ENCODE results near the gene TRHDE.
"Not testable (repeated sequence)": the region's sequence is repeated elsewhere in the genome, so short reads cannot be mapped to it uniquely, and the experiment has no call there.

TRHDE gene

DNA sequence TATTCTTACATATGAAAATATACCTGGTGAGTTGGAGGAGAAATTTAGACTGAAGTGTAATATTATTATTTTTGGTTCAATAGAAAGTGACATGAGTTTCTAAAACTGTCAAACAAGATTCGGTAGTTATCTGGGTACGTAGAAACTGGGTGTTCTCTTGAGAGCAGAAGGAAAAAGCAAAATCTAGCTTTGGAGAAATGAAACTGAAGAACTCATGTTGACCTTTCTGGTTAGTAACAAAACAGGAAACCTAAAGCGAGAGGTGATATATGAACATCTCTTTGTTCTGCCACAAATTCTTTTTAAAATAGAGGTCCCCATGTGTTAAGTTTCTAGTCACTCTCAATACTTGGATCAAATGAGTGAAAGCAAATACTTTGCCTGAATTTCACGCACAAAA is 401.7 kb downstream of the TRHDE start:
- no peak for TF ChIP-seq ZNF274 (IDR thresholded peaks at IDR 0.05; ENCODE audit: low read depth, low read length)
- H3K4me3 ChIP-seq (ENCODE audit: low read length) = no peak overlapping the region

DNA sequence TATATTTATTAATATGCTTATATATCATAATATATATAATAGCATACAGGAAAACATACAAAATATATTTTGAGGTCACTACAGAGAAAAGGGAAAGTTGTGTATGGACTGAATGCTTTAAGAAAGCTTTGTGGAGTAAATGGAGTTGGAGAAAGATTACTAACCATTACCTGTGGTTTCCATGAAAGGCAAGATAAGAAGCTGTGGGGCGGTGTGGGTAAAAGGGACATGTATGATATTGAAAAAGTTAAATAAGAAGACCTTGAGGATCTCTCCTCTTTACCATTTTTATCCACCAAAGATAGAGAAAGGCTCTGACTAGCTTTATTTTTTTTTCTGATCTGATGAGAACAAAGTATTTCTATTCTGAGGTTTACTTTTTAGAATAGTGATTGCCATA is 404.4 kb downstream of the TRHDE start:
- no peak overlapping the region for H3K4me3 ChIP-seq (ENCODE audit: low read length)
- TF ChIP-seq ZNF274 (IDR thresholded peaks at IDR 0.05; ENCODE audit: low read depth, low read length) = no peak

DNA sequence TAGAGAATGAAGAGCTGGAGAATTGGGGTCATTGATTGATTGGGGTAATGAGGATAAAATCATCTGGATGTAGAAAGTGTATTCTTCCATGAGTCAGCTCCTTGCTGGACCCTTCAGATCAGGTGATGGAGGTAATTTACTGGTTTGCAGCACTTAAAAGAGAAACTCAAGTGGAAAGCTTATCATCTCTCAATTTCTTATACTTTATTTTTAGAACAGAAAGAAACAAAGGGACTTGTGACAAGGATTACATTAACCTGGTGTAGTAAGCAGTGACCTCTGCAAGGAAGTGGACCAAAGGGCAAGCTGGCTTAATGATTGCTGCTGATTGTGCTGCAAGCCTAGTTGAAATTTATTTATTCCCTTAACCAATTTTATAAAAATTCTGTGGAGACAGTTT is 405.0 kb downstream of the TRHDE start:
- no peak overlapping the region for H3K4me3 ChIP-seq (ENCODE audit: low read length)
- no peak for TF ChIP-seq ZNF274 (IDR thresholded peaks at IDR 0.05; ENCODE audit: low read depth, low read length)

DNA sequence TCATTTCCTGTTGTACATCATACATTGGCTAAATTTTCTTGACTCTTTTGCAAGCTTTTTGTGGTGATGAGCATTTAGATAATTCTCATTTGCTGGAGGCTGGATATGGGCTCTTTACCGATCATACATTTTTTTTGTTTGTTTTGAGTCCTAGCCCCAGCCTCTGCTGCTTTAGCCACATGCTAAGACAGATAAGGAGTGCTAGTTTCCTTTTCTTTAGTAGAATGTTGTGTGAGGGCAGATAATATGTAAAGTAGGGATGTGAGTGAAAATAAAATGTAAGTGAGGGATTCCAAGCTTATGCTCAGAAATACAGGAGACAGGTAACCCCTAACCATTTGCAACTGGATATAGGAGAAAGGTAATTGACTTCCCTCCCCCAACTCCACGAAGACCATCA is 405.7 kb downstream of the TRHDE start:
- TF ChIP-seq ZNF274 (IDR thresholded peaks at IDR 0.05; ENCODE audit: low read depth, low read length) = no peak
- H3K4me3 ChIP-seq (ENCODE audit: low read length) = no peak overlapping the region

DNA sequence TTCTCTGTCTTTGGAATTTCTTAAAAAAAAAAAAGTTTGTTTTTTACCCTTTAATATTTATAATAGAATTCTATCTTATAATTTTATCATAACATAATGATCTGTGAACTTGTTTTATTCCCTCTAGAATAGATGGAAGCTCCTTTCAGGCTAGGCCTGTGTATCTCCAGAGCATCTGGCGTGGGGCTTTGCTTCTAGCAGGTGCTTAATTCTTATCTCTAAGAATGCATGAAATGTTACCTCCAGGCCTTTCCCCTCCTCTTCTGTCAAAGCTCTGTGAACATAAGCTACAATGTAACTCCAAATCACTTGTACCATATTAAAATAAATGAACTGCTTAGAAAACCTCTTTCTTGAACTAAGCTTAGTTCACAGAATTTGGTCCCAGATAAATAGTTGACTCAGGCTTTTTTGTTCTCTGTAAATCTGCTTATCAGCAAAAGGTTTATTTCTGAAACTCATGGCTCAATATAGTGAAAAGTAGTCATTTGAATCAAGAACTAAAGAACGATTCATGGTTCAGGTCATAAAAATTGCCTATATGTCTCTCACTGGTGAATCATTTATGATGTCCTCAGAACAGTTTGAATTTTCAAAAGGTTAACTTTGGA is 407.1 kb downstream of the TRHDE start:
- TF ChIP-seq ZNF274 (IDR thresholded peaks at IDR 0.05; ENCODE audit: low read depth, low read length) = no peak
- H3K4me3 ChIP-seq (ENCODE audit: low read length) = no peak overlapping the region

DNA sequence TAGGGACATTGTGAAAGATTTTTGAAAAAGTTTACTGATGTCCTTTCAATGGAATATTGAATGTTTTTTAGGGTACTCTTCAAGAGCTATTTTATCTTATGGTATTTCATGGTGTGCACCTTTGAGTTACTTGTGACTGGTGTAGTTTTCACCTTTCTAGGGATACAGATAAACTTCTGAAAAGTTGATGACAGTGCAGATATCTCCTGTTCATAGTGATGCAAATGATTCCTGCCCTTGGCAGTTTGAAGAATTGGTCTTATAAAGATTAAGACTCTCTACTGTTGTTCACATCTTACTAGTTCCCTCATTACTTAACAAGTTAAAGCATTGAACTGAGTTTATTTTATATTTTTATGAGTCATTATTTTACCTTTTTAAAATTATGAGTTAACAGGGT is 408.9 kb downstream of the TRHDE start:
- no peak overlapping the region for H3K4me3 ChIP-seq (ENCODE audit: low read length)
- no peak for TF ChIP-seq ZNF274 (IDR thresholded peaks at IDR 0.05; ENCODE audit: low read depth, low read length)

DNA sequence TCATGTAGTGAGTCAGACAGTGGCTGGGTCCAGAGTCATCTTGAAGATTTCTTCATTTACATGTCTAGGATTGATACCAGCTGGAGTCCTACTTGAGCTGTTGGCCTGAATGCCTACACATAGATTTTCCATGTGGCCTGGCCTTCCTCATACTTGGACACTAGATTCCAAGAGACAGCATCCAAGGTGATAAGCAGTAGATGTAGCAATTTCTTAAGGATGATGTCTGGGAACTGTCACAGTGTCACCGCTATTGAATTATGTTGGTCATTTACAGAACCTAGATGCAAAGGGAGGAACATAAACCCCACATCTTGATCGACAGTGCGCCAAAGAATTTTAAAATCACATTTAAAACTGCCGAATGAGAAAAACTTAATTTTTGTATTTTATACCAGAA is 412.3 kb downstream of the TRHDE start:
- H3K4me3 ChIP-seq (ENCODE audit: low read length) = no peak overlapping the region
- TF ChIP-seq ZNF274 (IDR thresholded peaks at IDR 0.05; ENCODE audit: low read depth, low read length) = no peak

DNA sequence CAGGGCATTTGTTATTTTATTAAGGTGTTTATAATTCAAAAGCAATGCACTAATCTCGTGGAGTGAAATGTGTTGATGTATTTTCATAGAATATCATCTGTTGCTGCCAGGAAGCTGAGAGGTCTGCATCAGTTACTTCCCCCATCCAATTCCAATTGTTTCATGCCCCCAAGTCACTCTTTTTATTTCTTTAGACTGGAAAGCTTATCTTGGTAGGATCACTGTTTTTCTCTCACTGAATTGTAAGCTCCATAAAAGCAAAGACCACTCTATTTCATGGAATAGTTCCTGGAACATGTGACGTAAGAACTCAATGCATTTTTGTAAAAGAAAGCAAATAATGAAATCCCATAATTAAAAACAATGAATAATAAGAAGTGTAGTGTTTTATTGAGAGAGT is 420.2 kb downstream of the TRHDE start:
- no peak overlapping the region for H3K4me3 ChIP-seq (ENCODE audit: low read length)
- TF ChIP-seq ZNF274 (IDR thresholded peaks at IDR 0.05; ENCODE audit: low read depth, low read length) = no peak

DNA sequence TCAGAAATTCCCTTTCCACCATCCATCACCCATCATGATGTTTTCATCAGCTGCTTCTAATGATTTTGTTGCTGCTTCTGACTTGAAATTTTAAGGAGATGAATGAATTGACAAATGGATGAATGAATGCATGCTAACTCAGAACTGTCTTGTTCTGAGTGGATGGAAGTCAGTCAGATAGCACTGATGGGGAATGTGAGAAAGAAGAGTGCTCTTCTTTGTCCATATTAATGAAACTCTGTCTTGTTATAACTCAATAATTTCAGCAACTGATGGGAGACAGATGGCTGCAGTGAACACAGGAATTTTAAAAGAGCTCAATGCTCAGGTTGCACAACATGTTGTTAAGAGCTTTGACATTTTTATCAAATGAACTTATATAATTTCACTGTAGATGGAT is 422.0 kb downstream of the TRHDE start:
- no peak for TF ChIP-seq ZNF274 (IDR thresholded peaks at IDR 0.05; ENCODE audit: low read depth, low read length)
- no peak overlapping the region for H3K4me3 ChIP-seq (ENCODE audit: low read length)

DNA sequence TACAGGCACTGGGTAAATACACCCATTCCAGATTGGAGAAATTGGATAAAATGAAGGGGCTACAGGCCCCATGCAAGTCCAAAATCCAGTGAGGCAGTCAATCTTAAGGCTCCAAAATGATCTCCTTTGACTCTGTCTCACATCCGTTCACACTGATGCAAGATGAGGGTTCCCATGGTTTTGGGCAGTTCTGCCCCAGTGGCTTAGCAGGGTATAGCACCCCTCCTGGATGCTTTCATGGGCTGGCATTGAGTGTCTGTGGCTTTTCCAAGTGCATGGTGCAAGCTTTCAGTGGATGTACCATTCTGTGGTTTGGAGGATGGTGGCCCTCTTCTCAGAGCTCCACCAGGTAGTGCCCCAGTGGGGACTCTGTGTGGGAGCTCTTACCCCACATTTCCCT is 427.2 kb downstream of the TRHDE start:
- TF ChIP-seq ZNF274 (IDR thresholded peaks at IDR 0.05; ENCODE audit: low read depth, low read length) = no peak
- no peak overlapping the region for H3K4me3 ChIP-seq (ENCODE audit: low read length)

DNA sequence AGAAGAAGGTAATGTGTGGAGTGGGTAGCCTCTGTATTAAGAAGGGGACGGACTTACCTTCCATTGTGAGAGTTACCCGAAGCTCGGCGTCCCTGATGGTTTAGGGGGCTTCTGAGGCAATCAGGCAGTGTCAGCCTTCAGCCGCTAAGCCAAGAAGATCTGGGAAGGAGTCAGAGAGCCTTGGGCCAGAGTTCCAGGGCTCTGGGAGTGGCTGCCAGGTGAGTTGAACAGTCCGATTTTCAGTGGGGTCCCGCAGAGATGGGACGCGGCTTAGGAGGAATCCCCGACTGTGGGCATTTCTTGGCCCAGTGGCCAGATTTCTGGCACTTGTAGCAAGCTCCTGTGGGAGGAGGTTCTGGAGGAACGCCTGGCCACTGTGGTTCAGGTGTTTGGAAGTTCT is 439.9 kb downstream of the TRHDE start:
- H3K4me3 ChIP-seq (ENCODE audit: low read length) = not testable (repeated sequence)

DNA sequence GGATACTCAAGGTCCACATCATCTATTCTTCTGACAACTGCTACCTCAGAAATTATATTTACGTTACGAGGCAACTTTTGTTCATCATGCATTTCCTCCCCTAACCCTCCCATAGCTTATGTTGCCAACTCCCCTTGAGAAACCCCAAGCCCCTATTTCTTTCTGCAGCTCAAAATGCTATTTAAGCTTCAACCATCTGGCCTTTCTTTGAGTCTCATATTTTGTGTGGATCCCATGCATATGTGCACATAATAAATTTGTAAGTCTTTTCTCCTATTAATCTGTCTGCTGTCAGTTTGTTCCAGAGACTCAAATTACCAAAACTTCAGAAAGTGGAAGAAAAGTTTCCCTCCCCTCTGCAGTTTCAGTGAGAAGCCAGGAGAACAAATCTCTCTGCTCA is 444.1 kb downstream of the TRHDE start:
- no peak overlapping the region for H3K4me3 ChIP-seq (ENCODE audit: low read length)
- no peak for TF ChIP-seq ZNF274 (IDR thresholded peaks at IDR 0.05; ENCODE audit: low read depth, low read length)

DNA sequence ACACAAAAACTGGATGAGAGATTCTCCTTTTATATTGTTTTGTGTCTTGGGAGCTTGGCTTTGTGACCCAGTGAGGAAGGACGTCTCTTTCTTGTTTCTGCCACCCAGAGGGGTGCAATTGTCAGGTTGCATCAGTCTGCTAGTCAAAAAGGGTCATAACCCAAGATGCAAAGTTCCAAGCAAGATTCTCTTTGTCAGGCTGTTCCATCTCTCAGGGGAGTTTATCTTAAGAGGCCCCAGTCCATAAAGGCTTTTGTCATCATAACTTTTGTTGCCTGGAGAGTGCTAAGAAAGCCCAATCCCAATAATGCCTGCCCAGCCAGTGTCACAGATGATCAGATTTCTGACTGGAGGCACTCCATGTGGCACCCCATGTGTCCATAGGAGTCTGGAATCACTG is 444.9 kb downstream of the TRHDE start:
- H3K4me3 ChIP-seq (ENCODE audit: low read length) = no peak overlapping the region
- no peak for TF ChIP-seq ZNF274 (IDR thresholded peaks at IDR 0.05; ENCODE audit: low read depth, low read length)
